ENCODE measurements around the gene HTT-AS. TPM values are rescaled to one million over a fixed set of nuclear protein-coding genes. Genes with fewer than 3 reads are reported as not detected.
"Not testable (repeated sequence)": the region's sequence is repeated elsewhere in the genome, so short reads cannot be mapped to it uniquely, and the experiment has no call there.

Gene HTT-AS
- total RNA-seq, 4 donors from 2014 or later = not detected

GRCh38 chr4:3059943-3060342 lies 14.4 kb downstream of the HTT-AS start:
- no peak overlapping the region for H3K4me3 ChIP-seq
- WGBS, 2 donors (ENCODE audit: low coverage in 1 of 2) = 93 to 95% methylated on average over 6 of the region's 6 CpGs
- TF ChIP-seq EP300 (IDR thresholded peaks at IDR 0.05) (no peak), POLR2A (IDR thresholded peaks at IDR 0.05) (no peak)
- H3K27ac ChIP-seq = no peak overlapping the region
- H3K27me3 ChIP-seq = no peaks in the 10 kb centered on the region
- ATAC-seq = no peak
- peaks cover 0 to 15% (median 0%) of the 10 kb centered on the region in 3 donors for H3K9me3 ChIP-seq
- H3K36me3 ChIP-seq = no peaks in the 10 kb centered on the region
- H3K4me1 ChIP-seq = no peaks in the 10 kb centered on the region

GRCh38 chr4:3054169-3054759 lies 20.1 kb downstream of the HTT-AS start:
- WGBS, 2 donors (ENCODE audit: low coverage in 1 of 2) = 90 to 95% methylated on average over 2 of the region's 2 CpGs
- no peaks in the 10 kb centered on the region for H3K36me3 ChIP-seq
- no peak for TF ChIP-seq POLR2A (IDR thresholded peaks at IDR 0.05)
- no peak for TF ChIP-seq CTCF (IDR thresholded peaks at IDR 0.05)
- no peak for TF ChIP-seq POLR2AphosphoS5 (IDR thresholded peaks at IDR 0.05)
- TF ChIP-seq EP300 (IDR thresholded peaks at IDR 0.05) = no peak
- no peaks in the 10 kb centered on the region for H3K4me1 ChIP-seq
- no peak overlapping the region for H3K4me3 ChIP-seq
- no peak for ATAC-seq
- no peak overlapping the region for H3K27ac ChIP-seq
- no peaks in the 10 kb centered on the region for H3K27me3 ChIP-seq
- H3K9me3 ChIP-seq = peaks cover 0 to 15% (median 0%) of the 10 kb centered on the region in 3 donors

GRCh38 chr4:3051141-3051897 lies 23.0 kb downstream of the HTT-AS start:
- not testable (repeated sequence) for H3K4me3 ChIP-seq, H3K27ac ChIP-seq, H3K4me1 ChIP-seq, ATAC-seq, H3K27me3 ChIP-seq, H3K9me3 ChIP-seq, H3K36me3 ChIP-seq
- WGBS, 2 donors (ENCODE audit: low coverage in 1 of 2) = 60 to 77% methylated on average over 1 to 7 of the region's 12 CpGs

- no peaks in the 10 kb centered on the region for H3K36me3 ChIP-seq
- peak overlapping the region in 1 of 2 donors; percentile 35 for H3K4me3 ChIP-seq
- WGBS, 2 donors (ENCODE audit: low coverage in 1 of 2) = 28 to 56% methylated on average over 4 to 13 of the region's 20 CpGs
- TF ChIP-seq POLR2A (IDR thresholded peaks at IDR 0.05) (no peak), CTCF (IDR thresholded peaks at IDR 0.05) (peak; percentile 57 to 73 (median 65))
- H3K9me3 ChIP-seq = no peaks in the 10 kb centered on the region
- H3K27ac ChIP-seq = no peak overlapping the region
- no peaks in the 10 kb centered on the region for H3K27me3 ChIP-seq
- H3K4me1 ChIP-seq = peaks cover 0 to 9% (median 0%) of the 10 kb centered on the region in 3 donors
- ATAC-seq = peak; percentile 67
These were observed 26.7 kb downstream of the HTT-AS start for GRCh38 chr4:3047464-3048286.

GRCh38 chr4:3046623-3047022 lies 27.7 kb downstream of the HTT-AS start:
- WGBS, 2 donors (ENCODE audit: low coverage in 1 of 2) = 73 to 83% methylated on average over 2 to 4 of the region's 4 CpGs
- Histone ChIP-seq H3K36me3 (no peaks in the 10 kb centered on the region), H3K27me3 (peaks cover 6% of the 10 kb centered on the region), H3K4me1 (peaks cover 0 to 18% (median 3%) of the 10 kb centered on the region in 3 donors), H3K4me3 (no peak overlapping the region), H3K27ac (no peak overlapping the region), H3K9me3 (no peaks in the 10 kb centered on the region)
- TF ChIP-seq POLR2A (IDR thresholded peaks at IDR 0.05) (no peak), EP300 (IDR thresholded peaks at IDR 0.05) (no peak), POLR2AphosphoS5 (IDR thresholded peaks at IDR 0.05) (no peak), CTCF (IDR thresholded peaks at IDR 0.05) (no peak)
- ATAC-seq = no peak
